ENCODE results near the gene CYB5D1.
"Not testable (repeated sequence)": the region's sequence is repeated elsewhere in the genome, so short reads cannot be mapped to it uniquely, and the experiment has no call there.

Gene CYB5D1

DNA sequence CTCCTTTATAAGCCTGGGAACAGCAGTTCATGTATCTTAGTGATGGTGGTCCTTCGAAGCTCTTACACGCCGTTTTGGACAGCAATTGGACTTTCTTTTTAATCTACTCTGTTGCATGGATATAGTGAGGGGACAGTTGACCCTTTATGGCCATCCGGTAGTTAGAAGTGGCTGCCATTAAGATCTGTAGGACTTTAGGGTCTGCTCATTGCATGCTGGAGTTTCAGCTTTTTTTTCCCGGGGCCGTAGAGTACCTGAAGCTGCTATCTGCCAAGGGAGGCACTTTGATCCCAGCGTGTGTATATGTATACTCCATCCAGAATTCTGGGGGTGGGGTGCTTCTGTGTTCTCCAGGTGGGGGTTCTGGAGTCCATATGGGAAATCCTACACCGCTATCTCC lies 1.2 kb downstream of the CYB5D1 start:
- DNase-seq = no peak

DNA sequence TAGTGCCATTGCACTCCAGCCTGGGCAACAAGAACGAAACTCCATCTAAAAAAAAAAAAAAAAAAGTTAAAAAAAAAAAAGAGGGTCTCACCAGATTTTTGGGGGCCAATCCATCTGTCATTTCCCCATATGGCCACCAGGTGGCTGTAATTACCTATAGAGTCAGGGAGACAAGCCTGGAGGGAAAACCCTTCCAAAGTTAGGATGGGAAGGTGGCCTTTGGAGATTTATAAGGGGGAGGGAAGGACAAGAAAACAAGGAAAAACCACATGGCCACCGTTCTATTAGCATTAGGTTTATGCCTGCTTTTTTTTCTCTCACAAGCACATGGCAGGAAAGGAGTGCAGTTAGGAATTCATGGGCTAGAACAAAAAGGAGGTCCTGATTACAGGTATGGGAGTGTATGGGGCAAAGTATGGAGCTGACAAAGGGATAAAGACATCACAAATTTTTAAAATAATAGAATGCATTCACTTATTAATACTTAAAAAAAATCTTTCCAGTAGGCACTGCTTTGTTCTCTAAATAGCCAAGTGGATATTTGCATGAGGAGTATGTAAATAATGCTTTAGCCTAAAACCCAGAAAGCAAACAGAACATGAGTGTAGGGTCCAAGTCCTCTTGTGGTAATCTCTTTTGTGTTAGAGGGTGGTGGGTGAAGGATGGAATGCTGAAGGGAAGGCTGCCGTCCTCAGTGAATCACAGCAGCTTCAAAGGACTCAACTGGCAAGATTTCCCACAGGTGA lies 5.1 kb downstream of the CYB5D1 start:
- DNase-seq = peak in 1 of 2 experiments; percentile 61

DNA sequence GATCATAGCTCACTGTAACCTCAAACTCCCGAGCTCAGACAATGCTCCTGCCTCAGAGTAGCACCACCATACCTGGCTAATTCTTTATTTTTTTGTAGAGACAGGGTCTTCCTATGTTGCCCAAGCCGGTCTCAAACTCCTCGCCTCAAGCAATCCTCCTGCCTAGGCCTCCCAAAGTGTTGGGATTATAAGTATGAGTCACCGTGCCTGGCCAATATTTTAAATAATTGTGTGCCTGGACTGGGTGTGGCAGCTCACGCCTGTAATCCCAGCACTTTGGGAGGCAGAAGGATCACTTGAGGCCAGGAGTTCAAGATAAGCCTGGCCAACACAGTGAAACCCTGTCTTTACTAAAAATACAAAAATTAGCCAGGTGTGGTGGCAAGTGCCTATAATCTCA lies 6.6 kb downstream of the CYB5D1 start:
- not testable (repeated sequence) for DNase-seq

DNA sequence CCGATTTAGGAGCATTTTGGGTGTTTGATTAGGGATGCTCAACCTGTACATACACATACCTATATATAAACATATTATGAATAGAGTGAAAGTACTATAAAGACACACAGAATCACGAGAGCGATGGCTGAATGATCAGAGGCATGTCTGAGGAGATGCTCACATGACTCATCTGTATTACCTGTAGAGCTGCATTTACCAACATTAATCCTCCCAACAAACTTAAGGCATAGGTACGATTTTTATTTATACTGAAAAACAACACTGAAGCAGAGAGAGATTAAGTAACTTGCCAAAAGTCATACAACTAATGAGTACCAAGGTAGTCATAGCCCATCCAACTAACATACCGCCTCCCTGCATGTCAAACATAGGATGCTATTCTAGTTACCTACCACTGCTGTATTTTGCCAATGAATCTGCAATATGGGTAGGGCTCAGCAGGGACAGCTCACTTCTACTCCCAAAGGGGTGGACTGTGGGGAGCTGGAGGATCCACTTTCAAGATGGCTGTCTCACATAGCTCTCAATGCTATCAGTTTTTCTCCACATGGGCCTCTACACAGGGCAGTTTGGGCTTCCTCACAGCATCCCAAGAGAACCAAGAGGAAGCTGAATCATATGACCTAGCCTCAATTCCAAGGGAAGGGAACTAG lies 7.3 kb downstream of the CYB5D1 start:
- no peak for DNase-seq

DNA sequence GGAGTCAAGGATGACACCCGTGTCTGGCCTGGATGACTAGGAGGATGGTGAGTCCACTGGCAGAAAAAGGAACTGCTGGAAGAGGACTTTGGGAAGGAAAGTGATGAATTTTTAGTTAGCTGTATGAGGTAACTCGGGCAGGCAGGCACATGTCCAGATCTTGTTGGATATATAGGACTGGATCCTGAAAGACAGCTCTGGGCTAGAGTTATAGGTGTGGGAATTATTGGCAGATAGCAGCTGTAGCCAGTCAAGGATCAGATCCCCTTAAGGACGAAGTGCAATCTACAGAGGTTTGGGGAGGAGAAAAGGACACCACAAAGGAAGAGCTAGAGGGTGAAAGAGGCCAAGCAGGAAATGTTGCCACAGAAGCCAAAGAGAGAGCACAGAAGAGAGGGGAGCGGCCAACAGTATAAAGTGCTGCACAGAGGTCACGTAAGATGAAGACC lies 10.1 kb downstream of the CYB5D1 start:
- DNase-seq = no peak

DNA sequence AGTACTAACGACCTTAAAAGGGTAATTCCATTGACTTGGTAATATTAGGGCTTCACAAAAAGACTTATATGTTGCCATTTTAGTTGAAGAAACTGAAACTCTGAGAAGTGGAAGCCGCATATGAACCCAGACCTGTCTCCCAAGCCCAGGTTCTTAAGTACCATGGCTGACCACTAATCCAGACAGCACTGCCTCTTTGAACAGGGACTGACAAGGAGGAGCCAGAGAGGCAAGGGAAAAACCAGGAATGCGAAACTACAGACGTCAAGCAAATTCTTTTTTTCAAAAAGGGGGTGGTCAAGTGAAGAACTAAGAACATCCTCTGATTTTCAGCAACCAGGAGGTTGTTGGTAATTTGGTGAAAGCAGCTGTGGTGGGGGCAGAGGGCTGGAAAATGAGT lies 15.2 kb downstream of the CYB5D1 start:
- DNase-seq = no peak

DNA sequence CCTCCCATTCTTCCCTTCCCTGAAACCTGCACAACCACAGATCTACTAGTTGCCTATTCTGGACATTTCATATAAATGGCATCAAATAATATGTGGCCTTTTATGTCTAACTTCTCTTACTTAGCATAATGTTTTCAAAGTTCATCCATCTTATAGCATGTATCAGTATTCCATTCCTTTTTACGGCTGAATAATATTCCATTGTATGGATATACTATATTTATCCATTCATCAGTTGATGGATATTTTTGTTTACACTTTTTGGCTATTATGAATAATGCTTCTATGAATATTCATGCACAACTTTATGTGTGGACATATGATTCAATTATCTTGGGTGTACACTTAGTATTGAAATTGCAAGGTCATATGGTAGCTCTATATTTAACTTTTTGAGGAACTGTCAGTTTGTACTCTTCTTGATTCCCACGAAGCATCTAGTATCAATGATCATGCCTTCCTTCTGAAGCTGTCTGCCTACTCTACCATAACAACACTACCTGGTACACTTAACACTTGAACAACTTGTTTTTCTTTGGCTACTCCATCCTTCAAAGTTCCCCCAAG lies 18.1 kb downstream of the CYB5D1 start:
- no peak for DNase-seq

DNA sequence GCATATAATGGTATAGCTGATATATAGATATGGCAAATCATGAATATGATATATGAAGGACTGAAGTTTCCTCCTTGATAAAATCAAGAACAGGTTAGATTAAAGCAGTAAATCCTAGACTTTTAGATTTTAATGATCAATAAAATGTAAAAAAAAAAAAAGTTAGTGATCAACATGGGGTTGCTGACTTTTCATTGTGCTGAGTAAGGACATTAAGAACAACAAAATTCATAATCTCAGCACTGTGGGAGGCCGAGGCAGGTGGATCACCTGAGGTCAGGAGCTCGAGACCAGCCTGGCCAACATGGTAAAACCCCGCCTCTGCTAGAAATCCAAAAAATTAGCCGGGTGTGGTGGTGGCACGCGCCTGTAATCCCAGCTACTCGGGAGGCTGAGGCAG lies 20.4 kb downstream of the CYB5D1 start:
- DNase-seq = no peak

DNA sequence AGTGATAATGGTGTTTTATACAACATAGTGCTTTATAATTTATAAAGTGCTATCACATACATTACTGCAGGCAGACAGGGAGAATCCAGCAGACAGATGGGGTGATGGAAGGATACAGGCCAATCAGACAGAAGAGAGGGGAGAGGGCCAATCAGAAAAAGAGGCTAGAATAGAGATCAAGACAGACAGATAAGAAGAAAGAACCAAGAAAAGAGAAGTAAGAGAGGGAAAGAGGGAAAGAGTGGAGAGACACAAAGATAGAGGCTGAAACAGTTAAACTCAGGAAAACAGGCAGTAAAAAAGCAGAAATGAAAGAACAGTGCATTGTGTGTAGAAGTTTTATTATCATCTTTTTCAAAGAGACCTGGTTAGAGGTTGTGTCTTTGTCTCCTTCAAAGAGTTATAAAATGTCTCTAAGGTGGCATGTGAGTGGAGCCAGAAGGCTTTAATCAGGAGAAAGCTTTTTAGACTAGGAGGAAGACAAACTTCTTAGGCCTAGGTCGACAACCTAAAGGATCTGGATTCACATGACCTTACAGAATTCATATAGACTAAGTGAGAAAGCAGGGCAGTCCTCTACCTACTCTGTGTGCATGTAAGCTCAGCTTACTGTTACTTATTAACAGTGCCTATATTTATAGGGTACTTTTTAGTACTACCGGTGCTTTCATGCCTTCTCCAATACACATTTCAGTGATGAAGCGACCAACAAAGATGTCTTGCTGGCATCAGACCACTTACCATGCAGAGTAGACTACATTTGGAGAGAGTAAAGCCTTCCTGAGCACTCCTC lies 22.5 kb downstream of the CYB5D1 start:
- no peak for DNase-seq

DNA sequence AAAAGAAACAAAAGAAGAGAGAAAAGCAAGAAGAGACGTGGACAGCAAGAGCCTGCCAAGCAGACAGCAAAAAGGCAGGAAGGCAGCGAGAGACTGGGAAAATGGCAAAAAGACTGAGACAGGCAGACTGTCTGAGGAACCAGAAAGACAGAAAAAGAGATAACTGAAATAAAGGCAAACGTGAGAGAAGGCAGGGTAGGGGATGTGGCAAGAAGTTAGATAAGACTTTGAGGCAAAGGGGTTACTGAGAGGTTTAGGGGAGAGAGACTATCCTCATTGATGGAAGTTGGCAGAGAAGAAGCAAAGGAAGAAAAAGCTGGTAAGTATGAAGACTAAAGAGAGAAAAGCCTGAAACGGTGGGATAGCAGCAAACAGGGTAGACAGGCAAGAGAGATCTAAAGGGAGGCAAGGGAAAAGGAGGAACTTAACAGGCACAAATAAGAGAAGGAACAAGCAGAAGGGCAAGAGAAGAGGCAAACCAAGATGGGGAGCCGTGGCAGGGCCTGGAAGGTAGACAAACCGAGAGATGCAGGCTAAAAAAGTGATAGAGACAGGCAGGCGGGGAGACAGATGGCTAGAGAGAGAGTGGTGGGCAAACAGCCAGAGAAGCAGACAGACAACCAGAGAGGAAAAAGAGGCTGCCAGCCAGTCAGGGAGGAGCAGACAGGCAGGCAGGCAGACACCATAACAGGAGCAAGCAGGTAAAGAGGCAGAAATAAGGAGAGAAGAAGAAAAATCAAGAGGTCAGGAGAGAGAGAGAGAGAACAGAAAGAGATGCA lies 23.7 kb downstream of the CYB5D1 start:
- DNase-seq = peak; percentile 49 to 69

DNA sequence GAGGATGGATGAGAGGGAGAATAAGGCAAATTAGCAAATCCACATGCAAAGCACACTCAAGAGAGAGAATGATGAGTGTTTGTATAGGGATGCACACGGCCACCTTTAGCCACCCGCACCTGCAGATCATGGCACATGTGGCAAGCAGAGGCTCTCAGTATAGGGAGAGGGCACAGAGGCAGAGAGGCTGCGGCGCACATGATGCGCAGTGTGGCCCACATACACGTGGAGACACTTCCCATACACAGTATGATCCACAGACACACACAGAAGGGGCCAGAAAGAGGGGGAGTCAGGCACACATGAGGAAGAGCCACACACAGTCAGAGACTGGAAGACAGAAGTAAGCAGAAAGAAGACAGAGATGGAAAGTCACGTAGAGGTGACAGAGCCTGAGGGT lies 24.3 kb downstream of the CYB5D1 start:
- DNase-seq = peak in 1 of 2 experiments; percentile 64

DNA sequence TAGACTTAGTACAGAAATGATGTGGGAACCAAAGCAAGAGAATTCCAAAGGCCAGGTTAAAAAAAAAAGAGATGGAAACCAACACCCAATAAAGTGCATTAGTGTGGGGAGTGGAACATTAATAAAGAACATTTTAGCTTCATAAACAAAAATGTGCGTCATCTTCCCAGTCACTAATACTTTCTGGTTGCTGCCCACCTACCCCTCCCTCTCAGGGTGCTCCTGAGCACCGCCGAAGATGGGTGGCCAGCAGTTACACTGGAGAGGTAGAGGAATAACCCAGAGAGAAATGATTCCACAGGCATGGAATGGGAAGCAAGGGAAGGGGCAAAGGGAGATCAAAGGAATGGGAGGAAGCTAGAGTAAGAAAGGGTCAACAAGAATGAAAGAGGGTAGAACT lies 24.8 kb downstream of the CYB5D1 start:
- DNase-seq = peak in 1 of 2 experiments; percentile 15

DNA sequence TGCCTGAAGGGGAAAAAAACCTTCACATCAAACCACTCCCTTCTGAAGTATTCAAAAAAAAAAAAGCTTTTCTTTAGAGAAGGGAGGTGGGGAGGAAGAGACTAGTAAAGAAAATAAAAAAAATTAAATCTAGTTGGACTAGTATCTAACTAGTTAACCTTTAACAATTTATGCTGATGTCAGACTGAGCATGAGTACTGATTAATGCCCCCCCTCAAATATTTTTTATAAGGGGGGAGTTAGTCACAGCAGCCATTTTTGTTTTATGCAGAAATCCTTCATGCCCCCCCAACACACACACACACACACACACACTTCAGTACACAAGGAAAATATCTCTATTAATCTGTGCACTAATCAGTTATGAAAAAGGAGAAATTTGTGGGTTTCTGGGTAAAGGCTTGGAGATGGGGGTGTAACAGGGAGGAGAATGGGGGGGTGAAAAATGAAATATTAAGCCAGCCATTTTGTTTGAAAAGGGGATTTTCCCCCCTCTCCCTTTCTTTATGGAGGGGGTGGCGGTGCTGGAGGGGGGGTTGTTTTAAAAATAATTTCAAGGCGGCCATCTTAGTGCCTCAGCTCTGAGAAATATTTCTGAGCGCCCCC lies 26.1 kb downstream of the CYB5D1 start:
- peak in 1 of 2 experiments; percentile 37 for DNase-seq

DNA sequence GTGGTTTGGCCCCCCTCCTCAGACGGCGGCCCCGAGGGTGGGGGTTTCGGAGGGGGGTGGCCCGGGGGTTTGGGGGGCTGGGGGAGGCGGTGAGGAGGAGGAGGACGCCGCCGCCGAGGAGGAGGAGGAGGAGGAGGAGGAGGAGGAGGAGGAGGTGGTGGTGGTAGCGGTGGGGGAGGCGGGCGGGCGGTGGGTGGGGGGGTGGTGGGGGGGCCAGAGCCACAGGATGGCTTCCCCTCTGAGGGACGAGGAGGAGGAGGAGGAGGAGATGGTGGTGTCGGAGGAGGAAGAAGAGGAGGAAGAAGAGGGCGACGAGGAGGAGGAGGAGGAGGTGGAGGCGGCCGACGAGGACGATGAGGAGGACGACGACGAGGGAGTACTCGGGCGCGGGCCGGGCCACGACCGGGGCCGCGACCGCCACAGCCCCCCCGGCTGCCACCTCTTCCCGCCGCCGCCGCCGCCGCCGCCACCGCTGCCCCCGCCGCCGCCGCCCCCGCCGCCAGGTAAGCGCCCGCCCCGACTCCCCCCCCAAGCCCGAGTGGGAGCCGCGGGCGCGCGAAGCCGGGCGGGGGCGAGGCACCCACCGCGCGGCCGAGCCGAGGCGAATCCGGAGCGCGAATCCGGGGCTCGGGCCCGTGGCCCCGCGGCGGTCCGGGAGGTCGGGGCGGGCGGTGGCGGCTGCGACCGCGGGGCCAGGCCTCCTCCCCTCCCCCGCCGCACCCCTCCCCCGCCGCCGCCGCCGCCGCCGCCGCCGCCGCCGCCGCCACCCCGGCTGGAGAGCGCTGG lies 27.0 kb downstream of the CYB5D1 start:
- DNase-seq = no peak

DNA sequence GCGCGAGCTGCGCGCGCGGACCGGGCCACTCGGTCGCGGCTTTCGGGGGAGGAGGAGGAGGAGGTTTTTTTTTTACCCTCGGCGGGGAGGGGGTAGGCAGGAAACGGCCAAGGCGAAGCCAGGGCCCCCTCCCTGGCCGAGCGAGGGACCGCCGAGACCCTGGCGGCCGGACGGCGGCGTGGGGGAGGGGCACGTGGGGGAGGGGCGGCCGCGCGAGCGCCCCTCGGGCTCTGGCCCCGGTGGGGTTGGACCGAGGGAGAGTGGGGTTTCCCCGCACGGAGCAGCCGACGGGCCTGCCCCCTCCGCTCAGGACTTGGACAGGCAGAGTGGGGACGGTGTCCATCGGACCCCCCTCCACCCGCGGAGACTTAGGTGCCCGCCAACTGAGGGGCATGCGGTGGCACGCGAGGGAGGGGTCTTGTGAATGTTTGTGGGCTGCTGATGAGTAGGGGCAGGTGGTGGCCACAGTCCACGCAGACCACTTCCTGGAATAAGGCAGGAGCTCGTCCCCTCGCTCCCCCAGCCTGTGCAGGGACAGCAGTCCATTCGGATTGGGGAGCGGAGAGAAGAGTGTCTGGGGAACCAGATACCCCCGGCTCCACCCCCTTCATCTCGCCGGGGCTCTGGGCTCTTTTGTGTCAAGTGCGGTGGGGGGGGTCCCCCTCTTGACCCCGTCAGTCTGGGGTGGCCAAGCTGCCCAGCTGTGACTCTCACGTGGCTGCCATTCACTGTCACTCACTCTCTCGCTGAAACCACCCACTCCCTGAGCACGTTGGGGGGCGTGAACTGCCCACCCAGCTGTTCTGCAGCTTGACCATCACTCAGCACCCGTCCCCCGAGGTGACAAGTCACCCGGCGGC lies 27.8 kb downstream of the CYB5D1 start:
- peak in 1 of 2 experiments; percentile 67 for DNase-seq

DNA sequence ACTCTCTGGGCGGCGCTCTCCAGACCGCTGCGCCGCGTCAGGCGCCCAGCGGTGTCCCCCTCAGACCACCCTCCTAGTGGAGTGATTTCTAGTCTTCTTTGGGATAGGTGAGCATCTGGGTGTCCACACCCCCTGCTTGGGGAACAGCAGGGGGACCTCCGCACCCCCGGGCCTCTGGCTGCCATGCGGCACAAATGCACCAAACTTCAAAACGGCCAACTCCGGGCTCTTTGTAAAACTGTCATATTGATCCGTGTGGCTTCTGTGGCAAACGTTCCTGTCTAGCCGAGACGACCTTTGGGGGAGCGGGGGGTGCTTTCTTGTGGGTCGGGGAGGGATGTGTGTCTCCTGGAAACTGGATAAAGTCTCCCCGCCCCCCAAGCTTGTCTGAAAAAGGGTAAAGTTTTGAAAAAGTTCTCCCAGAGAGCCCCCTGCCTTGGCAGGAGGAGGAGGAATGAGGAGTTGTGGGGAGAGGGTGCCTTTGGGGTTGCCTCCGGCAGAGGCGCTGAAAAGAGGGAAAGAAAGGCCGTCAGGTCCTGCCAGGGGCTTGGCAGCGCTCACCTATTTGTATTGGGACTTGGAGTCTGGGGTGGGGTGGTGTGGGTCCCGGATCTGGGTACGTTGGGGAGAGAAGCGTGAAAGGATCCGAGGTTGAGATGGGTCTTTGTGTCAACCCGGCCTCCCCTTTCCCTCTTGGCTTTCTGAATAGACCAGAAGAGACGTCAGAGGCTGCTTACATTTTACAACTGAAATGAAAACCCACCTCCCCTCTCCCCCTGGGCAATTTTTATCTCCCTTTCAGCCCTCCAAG lies 28.6 kb downstream of the CYB5D1 start:
- DNase-seq = peak in 1 of 2 experiments; percentile 53

DNA sequence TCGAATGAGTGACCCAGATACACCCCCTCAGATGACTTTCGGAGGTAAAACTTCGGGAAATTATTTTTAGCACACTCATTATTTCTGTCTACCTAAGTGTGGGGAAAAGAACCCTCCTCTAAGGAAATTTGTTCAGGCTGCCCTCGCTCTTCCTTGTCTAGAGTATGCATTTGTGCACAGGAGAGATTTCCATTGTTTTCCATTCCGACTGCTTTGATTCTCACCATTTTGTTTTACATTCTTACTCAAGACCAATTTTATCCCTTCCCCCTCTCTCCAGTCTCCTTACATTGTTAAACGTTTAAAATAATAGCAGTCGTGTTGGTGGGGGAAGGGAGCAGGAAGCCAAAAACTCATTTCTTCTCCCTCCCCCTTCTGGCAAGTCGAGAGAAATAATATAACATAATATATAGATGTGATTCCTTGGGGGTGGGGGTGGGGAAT lies 29.3 kb downstream of the CYB5D1 start:
- DNase-seq = no peak

DNA sequence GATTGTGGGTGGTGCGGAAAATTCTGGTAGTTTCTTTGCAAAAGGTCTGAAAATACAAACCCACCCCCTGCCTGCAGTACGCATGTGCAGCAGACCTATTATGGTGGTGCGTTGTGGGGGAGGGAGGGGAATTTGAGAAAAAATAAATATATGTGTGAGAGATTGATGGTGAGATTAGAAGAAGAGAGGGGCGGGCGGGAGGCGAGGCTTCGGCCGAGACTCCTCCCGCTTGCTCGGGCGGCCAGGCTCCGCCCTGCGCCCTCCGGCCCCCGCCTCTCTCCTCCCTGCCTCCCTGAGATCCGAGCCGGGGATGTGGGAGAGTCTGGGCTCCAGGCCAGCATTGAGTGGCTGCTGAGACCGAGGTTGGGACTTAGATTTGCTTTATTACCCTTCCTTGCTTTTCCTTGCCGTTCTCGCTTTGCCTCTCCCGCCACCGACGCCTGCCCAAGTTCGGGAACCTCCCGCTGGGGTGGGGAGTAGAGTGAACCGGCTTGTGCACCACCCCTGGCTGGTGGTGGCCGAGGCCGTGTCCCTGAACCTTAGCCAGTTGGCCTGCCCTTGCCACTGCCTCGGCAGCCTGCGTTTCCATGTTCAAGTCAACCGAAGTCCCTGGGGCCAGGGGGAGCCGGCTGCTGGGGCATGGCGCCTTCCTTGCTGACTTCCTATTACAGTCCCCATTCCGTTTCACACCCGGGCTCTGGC lies 29.8 kb downstream of the CYB5D1 start:
- DNase-seq = peak; percentile 89 to 92

All from NCI-H2081 (cell line).